Stimulated activated CD4-positive, alpha-beta T cell treated with anti-CD3 and anti-CD28 coated beads, TNF-alpha, amount 100 ng/mL, for 24 hours (primary cell): Measurements from ENCODE around the gene ARMH4.
"Not testable (repeated sequence)": the region's sequence is repeated elsewhere in the genome, so short reads cannot be mapped to it uniquely, and the experiment has no call there.

Source experiments
- DNase-seq, 3 experiments: peaks; one replicate each; pipeline ENCODE4 v3.0.0-alpha.2; 2020; ENCODE audit warnings: low read depth in 3 of 3

ARMH4 gene

GRCh38 chr14:58146399-58146798 lies 5.6 kb downstream of the ARMH4 start:
- DNase-seq: no peak

- DNase-seq: no peak
Measured at GRCh38 chr14:58145936-58146335, 6.1 kb downstream of the ARMH4 start.

GRCh38 chr14:58143106-58143505 lies 8.9 kb downstream of the ARMH4 start:
- DNase-seq: no peak

GRCh38 chr14:58141893-58142292 lies 10.1 kb downstream of the ARMH4 start:
- no peak for DNase-seq

- DNase-seq: no peak
Measured at GRCh38 chr14:58138714-58139482, 13.1 kb downstream of the ARMH4 start.

- no peak for DNase-seq
Measured at GRCh38 chr14:58138031-58138713, 13.8 kb downstream of the ARMH4 start.

- DNase-seq: no peak
Measured at GRCh38 chr14:58133739-58134138, 18.3 kb downstream of the ARMH4 start.

- no peak for DNase-seq
Measured at GRCh38 chr14:58131386-58131785, 20.6 kb downstream of the ARMH4 start.

GRCh38 chr14:58130116-58130782 lies 21.8 kb downstream of the ARMH4 start:
- no peak for DNase-seq

GRCh38 chr14:58129208-58129607 lies 22.8 kb downstream of the ARMH4 start:
- DNase-seq: no peak

- DNase-seq: no peak
Measured at GRCh38 chr14:58128416-58128815, 23.6 kb downstream of the ARMH4 start.

GRCh38 chr14:58122546-58122945 lies 29.5 kb downstream of the ARMH4 start:
- not testable (repeated sequence) for DNase-seq

- no peak for DNase-seq
Measured at GRCh38 chr14:58121530-58122186, 30.4 kb downstream of the ARMH4 start.

GRCh38 chr14:58119381-58119780 lies 32.6 kb downstream of the ARMH4 start:
- no peak for DNase-seq

- no peak for DNase-seq
Measured at GRCh38 chr14:58118097-58118815, 33.8 kb downstream of the ARMH4 start.

GRCh38 chr14:58109744-58110143 lies 42.3 kb downstream of the ARMH4 start:
- DNase-seq: no peak

GRCh38 chr14:58108717-58109116 lies 43.3 kb downstream of the ARMH4 start:
- no peak for DNase-seq

GRCh38 chr14:58107947-58108552 lies 44.0 kb downstream of the ARMH4 start:
- DNase-seq: peak in 1 of 3 experiments; percentile 4

- no peak for DNase-seq
Measured at GRCh38 chr14:58107041-58107440, 45.0 kb downstream of the ARMH4 start.

- DNase-seq: no peak
Measured at GRCh38 chr14:58106446-58106845, 45.6 kb downstream of the ARMH4 start.

- no peak for DNase-seq
Measured at GRCh38 chr14:58104808-58105207, 47.2 kb downstream of the ARMH4 start.
